Ishikawa (cell line): Measurements from ENCODE around the gene ZNF444.

Experiments used
- EP300 ChIP-seq: IDR thresholded peaks from 2 replicates; pipeline ENCODE4 v1.6.1; 2012; ENCODE audit warnings: borderline replicate concordance
- FOXM1 ChIP-seq: IDR thresholded peaks from 2 replicates; pipeline ENCODE4 v1.6.1; 2012; ENCODE audit warnings: low read depth, borderline replicate concordance
- TCF12 ChIP-seq: IDR thresholded peaks from 2 replicates; pipeline ENCODE4 v1.6.1; 2012; ENCODE audit warnings: low read depth
- TF ChIP-seq, protein P1 (sequence below): IDR thresholded peaks from 2 replicates; pipeline ENCODE4 v1.6.1; 2012; ENCODE audit warnings: low read depth, mild to moderate bottlenecking

DNA sequence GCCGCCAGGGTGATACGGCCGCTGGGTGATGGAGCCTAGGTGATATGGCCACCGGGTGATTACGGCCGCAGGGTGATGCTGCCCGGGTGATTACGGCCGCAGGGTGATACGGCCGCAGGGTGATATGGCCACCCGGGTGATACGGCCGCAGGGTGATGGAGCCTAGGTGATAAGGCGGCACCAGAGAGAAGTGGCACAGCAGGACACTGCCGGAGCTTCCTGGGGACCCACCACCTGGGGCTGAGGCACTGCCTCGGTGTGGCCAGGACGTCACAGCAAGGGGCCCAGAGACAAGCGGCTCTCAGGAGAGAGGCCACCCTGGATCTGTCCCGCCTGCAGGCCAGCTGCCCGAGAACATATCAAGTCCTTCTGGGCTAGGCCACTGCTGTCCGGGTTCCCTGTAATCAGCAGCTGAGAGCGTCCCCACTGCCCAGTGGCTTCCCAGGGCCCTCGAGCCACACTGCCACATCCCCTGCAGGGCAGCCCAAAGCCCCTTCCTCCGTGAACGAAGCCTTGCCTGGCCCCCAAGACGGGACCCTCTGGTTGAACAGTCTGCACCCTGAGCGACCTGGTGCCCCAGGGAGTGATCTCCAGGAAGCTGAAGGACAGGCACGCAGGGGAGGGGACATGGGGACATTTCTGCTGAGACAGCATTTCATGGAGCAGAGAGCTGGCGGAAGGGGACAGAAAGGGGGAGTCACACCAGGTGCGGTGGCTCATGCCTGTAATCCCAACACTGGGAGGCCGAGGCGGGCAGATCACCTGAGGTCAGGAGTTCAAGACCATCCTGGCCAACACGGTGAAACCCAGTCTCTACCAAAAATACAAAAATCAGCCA lies 42.1 kb upstream of the ZNF444 start:
- TF ChIP-seq TCF12 (no peak), EP300 (no peak), FOXM1 (no peak)
- TF ChIP-seq, protein P1, sequence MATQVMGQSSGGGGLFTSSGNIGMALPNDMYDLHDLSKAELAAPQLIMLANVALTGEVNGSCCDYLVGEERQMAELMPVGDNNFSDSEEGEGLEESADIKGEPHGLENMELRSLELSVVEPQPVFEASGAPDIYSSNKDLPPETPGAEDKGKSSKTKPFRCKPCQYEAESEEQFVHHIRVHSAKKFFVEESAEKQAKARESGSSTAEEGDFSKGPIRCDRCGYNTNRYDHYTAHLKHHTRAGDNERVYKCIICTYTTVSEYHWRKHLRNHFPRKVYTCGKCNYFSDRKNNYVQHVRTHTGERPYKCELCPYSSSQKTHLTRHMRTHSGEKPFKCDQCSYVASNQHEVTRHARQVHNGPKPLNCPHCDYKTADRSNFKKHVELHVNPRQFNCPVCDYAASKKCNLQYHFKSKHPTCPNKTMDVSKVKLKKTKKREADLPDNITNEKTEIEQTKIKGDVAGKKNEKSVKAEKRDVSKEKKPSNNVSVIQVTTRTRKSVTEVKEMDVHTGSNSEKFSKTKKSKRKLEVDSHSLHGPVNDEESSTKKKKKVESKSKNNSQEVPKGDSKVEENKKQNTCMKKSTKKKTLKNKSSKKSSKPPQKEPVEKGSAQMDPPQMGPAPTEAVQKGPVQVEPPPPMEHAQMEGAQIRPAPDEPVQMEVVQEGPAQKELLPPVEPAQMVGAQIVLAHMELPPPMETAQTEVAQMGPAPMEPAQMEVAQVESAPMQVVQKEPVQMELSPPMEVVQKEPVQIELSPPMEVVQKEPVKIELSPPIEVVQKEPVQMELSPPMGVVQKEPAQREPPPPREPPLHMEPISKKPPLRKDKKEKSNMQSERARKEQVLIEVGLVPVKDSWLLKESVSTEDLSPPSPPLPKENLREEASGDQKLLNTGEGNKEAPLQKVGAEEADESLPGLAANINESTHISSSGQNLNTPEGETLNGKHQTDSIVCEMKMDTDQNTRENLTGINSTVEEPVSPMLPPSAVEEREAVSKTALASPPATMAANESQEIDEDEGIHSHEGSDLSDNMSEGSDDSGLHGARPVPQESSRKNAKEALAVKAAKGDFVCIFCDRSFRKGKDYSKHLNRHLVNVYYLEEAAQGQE, result no peak
